Common myeloid progenitor, CD34-positive (primary cell): ENCODE data around the gene CSK.

ENCODE experiments used
- CTCF ChIA-PET: fragments of 350-600 bp; sonication (Branson Sonifier 250); formaldehyde crosslinking; loops from one replicate; lab custom pipeline; 2021; ENCODE audit warnings: antibody characterized with exemption; lab: Charles Lee
- POLR2A ChIA-PET: fragments of 350-600 bp; sonication (Branson Sonifier 250); formaldehyde crosslinking; loops from one replicate; lab custom pipeline; 2021; ENCODE audit warnings: antibody characterized with exemption; lab: Charles Lee
- DNase-seq, 3 donors: peaks; one replicate each; pipeline versions ENCODE4 v3.0.0 to v3.0.0-alpha.2; 2013
- H3K27ac ChIP-seq, 2 experiments: 1 replicate in 1 of 2; 2 replicates in 1 of 2; pipeline ENCODE4 v1.7.0; 2013; ENCODE audit warnings: inconsistent platforms in 2 of 2, low read length in 2 of 2, mild to moderate bottlenecking in 2 of 2, low read depth in 1 of 2, moderate library complexity in 1 of 2; ENCODE audit not compliant: severe bottlenecking in 2 of 2, insufficient read depth in 1 of 2, poor library complexity in 1 of 2
- H3K27me3 ChIP-seq, 5 experiments: replicated peaks in 2 of 5; 1 replicate in 3 of 5; 2 replicates in 2 of 5; pipeline versions ENCODE4 v1.6.1 to v1.7.0; 2013; ENCODE audit warnings: low read length in 4 of 5, mild to moderate bottlenecking in 2 of 5, moderate library complexity in 2 of 5, inconsistent platforms in 1 of 5; ENCODE audit not compliant: insufficient read depth in 5 of 5, control insufficient read depth in 4 of 5
- H3K36me3 ChIP-seq, 4 experiments: 1 replicate in 2 of 4; 2 replicates in 2 of 4; pipeline versions ENCODE4 v1.6.1 to v1.7.0; 2013; ENCODE audit warnings: low read length in 3 of 4, control low read depth in 1 of 4, mild to moderate bottlenecking in 1 of 4; ENCODE audit not compliant: control insufficient read depth in 4 of 4, insufficient read depth in 4 of 4
- H3K4me1 ChIP-seq, 4 experiments: 1 replicate in 3 of 4; 2 replicates in 1 of 4; pipeline versions ENCODE4 v1.6.1 to v1.7.1; 2013; ENCODE audit warnings: low read length in 3 of 4, mild to moderate bottlenecking in 3 of 4, control low read depth in 1 of 4, inconsistent platforms in 1 of 4, moderate library complexity in 1 of 4; ENCODE audit not compliant: control insufficient read depth in 4 of 4, insufficient read depth in 4 of 4; ENCODE audit errors: control extremely low read depth in 1 of 4
- H3K4me3 ChIP-seq, 7 experiments: 1 replicate in 4 of 7; 2 replicates in 3 of 7; pipeline versions ENCODE4 v1.5.1 to v1.7.0; 2013; ENCODE audit warnings: mild to moderate bottlenecking in 7 of 7, low read length in 6 of 7, moderate library complexity in 6 of 7, inconsistent platforms in 2 of 7, low read depth in 2 of 7, control low read depth in 1 of 7; ENCODE audit not compliant: insufficient read depth in 4 of 7, control insufficient read depth in 1 of 7; ENCODE audit errors: extremely low read depth in 1 of 7
- H3K9me3 ChIP-seq, 5 experiments: 1 replicate in 4 of 5; 2 replicates in 1 of 5; pipeline versions ENCODE4 v1.6.1 to v1.7.1; 2013; ENCODE audit warnings: low read length in 4 of 5, mild to moderate bottlenecking in 2 of 5, inconsistent platforms in 1 of 5, low read depth in 1 of 5, moderate library complexity in 1 of 5; ENCODE audit not compliant: control insufficient read depth in 4 of 5, insufficient read depth in 2 of 5; ENCODE audit errors: control extremely low read depth in 1 of 5
- WGBS: methylation state at CpG from one replicate; pipeline ENCODE4 v1.1.5; 2013; ENCODE audit not compliant: insufficient coverage; 5-methylcytosine and 5-hydroxymethylcytosine counted together

CSK gene

DNA sequence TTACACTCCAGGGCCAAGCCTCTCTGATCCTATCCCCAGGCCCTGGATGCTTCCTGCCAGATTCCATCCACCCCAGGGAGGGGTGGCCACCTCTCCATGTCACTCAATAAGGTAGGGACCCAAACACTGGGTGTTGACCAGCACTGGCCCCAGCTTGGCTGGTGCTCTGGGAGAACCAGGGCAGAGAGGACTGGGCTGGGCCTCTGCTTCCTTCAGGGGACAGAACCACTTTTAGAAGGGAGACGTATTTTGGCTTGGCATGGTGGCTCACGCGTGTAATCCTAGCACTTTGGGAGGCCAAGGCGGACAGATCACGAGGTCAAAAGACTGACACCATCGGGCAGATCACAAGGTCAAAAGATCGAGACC lies 39.9 kb downstream of the CSK start:
- H3K9me3 ChIP-seq: no peaks in the 10 kb centered on the region
- H3K27ac ChIP-seq: no peak overlapping the region
- no peak overlapping the region for H3K4me3 ChIP-seq
- H3K4me1 ChIP-seq: peaks cover 0 to 10% (median 8%) of the 10 kb centered on the region in 4 experiments
- H3K36me3 ChIP-seq: no peaks in the 10 kb centered on the region
- WGBS: 100% methylated on average over 5 of the region's 7 CpGs
- ChIA-PET POLR2A (no interaction called here), CTCF (interaction anchor here (0.9 to 2.0 kb wide), 6 partner anchors 9 to 159 kb away, joined by 3 to 7 read pairs (median 4); no protein-coding TSS in a partner anchor)
- peaks cover 0 to 8% (median 3%) of the 10 kb centered on the region in 5 experiments for H3K27me3 ChIP-seq
- no peak for DNase-seq

DNA sequence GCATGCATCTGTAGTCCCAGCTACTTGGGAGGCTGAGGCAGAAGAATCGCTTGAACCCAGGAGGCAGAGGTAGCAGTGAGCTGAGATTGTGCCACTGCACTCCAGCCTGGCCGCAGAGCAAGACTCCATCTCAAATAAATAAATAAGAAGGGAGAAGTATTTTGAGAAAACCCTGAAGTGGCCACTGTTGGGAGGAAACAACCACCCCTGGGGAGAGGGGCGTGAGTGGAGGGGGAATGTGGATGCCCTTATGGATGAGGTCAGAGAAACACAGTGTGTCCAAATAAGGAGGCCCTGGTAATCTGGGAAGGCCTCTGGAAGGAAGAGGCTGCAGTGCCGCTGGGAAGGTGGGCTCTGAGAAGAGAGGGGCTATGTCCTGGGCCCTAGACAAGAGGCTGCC lies 40.4 kb downstream of the CSK start:
- no peaks in the 10 kb centered on the region for H3K36me3 ChIP-seq
- H3K27me3 ChIP-seq: peaks cover 0 to 13% (median 5%) of the 10 kb centered on the region in 5 experiments
- peaks cover 0 to 12% (median 8%) of the 10 kb centered on the region in 4 experiments for H3K4me1 ChIP-seq
- H3K27ac ChIP-seq: no peak overlapping the region
- ChIA-PET POLR2A (no interaction called here), CTCF (interaction anchor here (1.0 to 1.6 kb wide), 3 partner anchors 20 to 159 kb away, joined by 3 to 4 read pairs (median 3); no protein-coding TSS in a partner anchor)
- WGBS: 90% methylated on average over 3 of the region's 4 CpGs
- H3K9me3 ChIP-seq: no peaks in the 10 kb centered on the region
- no peak for DNase-seq
- no peak overlapping the region for H3K4me3 ChIP-seq

DNA sequence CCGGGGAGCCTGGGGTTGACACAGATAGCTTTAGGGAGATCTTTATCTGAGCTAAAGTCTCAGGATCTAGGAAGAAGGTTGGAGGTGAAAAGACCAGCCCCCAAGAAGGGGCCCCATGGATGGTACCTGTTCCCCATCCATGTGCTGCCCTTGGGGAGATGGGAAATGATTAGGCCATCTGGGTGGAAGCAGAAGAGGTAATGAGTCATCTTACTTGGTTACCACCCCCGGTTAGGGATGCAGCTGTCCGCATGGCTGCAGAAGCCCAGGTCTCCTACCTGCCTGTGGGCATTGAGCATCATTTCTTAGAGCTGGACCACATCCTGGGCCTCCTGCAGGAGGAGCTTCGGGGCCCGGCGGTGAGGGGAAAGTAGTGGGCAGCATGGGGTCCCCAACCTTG lies 41.4 kb downstream of the CSK start:
- 92% methylated on average over 3 of the region's 6 CpGs for WGBS
- no peak overlapping the region for H3K27ac ChIP-seq
- CTCF ChIA-PET: interaction anchor here (1.0 to 1.6 kb wide), 5 partner anchors 16 to 124 kb away, joined by 3 to 4 read pairs (median 3); no protein-coding TSS in a partner anchor
- no peaks in the 10 kb centered on the region for H3K9me3 ChIP-seq
- H3K4me3 ChIP-seq: no peak overlapping the region
- peaks cover 0 to 12% (median 8%) of the 10 kb centered on the region in 4 experiments for H3K4me1 ChIP-seq
- peak in 1 of 3 donors; percentile 17 for DNase-seq
- H3K36me3 ChIP-seq: no peaks in the 10 kb centered on the region
- peaks cover 0 to 24% (median 9%) of the 10 kb centered on the region in 5 experiments for H3K27me3 ChIP-seq
- POLR2A ChIA-PET: no interaction called here

DNA sequence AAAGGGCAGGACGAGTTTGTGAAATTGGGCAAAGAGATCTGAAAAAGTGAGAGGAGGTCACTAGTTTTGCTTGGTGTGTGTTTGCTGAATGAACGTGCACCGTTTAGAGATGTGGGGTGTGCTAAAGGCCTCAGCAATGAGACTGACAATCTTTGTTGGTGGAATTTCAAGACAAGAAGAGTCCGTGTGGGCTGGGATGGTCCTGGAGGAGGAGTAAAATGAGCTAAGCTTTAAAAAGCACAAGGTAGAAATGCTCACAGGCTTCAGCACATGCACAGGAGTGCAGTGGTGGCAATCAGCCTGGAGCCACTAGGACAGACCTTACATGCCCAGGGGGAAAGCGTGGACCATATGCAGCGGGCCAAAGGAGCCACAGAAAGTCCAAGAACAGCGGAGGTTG lies 43.1 kb downstream of the CSK start:
- H3K27me3 ChIP-seq: peaks cover 0 to 29% (median 9%) of the 10 kb centered on the region in 5 experiments
- DNase-seq: no peak
- H3K9me3 ChIP-seq: no peaks in the 10 kb centered on the region
- H3K36me3 ChIP-seq: no peaks in the 10 kb centered on the region
- ChIA-PET CTCF (interaction anchor here (1.1 to 1.5 kb wide), 3 partner anchors 8 to 77 kb away, joined by 4 to 5 read pairs (median 4); no protein-coding TSS in a partner anchor), POLR2A (no interaction called here)
- H3K4me1 ChIP-seq: peaks cover 0 to 7% (median 3%) of the 10 kb centered on the region in 4 experiments
- 93% methylated on average over 7 of the region's 7 CpGs for WGBS
- no peak overlapping the region for H3K4me3 ChIP-seq
- no peak overlapping the region for H3K27ac ChIP-seq

DNA sequence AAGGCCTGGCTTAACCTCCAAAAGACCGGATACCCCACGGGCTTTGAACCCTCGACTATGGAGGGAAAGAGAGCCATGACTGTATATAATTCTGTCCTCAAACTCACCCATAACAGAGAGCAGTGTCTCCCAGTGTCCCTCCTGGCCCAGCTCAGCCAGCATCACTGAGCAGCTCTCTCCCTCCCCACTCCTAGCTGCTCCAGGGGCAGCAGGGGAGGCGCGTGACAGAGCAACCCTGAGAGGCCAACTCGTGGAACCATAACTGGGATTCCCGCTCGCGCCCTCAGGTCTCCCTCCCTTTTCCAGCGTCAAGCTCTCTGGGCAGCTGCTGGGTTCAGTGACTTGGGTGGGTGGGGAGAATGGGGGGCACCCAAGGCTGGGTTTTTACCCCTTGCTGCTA lies 44.0 kb downstream of the CSK start:
- no peak for DNase-seq
- no peak overlapping the region for H3K27ac ChIP-seq
- H3K4me3 ChIP-seq: no peak overlapping the region
- peaks cover 0 to 7% (median 3%) of the 10 kb centered on the region in 4 experiments for H3K4me1 ChIP-seq
- POLR2A ChIA-PET: no interaction called here
- no peaks in the 10 kb centered on the region for H3K36me3 ChIP-seq
- peaks cover 0 to 29% (median 9%) of the 10 kb centered on the region in 5 experiments for H3K27me3 ChIP-seq
- WGBS: 80% methylated on average over 1 of the region's 10 CpGs
- CTCF ChIA-PET: interaction anchor here (0.7 to 1.1 kb wide), 4 partner anchors 9 to 17 kb away, joined by 3 to 4 read pairs (median 3); partner anchors contain the start of gene ULK3
- H3K9me3 ChIP-seq: no peaks in the 10 kb centered on the region

DNA sequence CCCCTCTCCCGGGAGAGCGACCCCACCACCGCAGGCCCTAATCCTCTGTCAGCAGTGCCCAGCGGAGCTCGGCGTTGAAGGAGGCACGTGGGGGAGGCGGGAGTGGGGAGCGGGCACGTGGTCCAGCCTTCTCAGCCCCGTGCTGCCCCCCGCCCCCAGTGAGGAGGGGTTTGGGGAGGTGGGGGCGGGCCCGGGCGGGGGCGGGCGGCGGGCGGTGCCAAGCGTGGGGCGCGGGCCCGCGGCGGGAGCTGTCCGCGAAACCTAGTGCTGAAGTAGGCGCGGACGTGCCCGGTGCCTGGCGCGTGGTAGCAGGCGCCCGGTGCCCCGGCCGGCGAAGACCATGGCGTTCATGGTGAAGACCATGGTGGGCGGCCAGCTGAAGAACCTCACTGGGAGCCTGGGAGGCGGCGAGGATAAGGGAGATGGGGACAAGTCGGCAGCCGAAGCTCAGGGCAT lies 44.5 kb downstream of the CSK start, which contains the start of gene CPLX3:
Gene CPLX3, plus strand, starts transcription at position 264 of the 456 bp plus-strand sequence. Its CDS starts 77 bp downstream, at position 341.
- ChIA-PET CTCF (interaction anchor here (0.9 to 1.1 kb wide), 3 partner anchors 9 to 16 kb away, joined by 3 to 4 read pairs (median 3); partner anchors contain the start of gene ULK3), POLR2A (no interaction called here)
- peak in 2 of 3 donors; percentile 65 to 69 for DNase-seq
- no peak within 1 kb of the TSS for H3K27ac ChIP-seq
- WGBS: 6% methylated on average over 24 of the region's 44 CpGs
- H3K4me3 ChIP-seq: no peak within 1 kb of the TSS
- H3K27me3 ChIP-seq: peaks cover 0 to 29% (median 9%) of the 10 kb centered on the region in 5 experiments
- H3K4me1 ChIP-seq: peaks cover 0 to 7% (median 3%) of the 10 kb centered on the region in 4 experiments
- H3K36me3 ChIP-seq: no peaks in the 10 kb centered on the region
- no peaks in the 10 kb centered on the region for H3K9me3 ChIP-seq

DNA sequence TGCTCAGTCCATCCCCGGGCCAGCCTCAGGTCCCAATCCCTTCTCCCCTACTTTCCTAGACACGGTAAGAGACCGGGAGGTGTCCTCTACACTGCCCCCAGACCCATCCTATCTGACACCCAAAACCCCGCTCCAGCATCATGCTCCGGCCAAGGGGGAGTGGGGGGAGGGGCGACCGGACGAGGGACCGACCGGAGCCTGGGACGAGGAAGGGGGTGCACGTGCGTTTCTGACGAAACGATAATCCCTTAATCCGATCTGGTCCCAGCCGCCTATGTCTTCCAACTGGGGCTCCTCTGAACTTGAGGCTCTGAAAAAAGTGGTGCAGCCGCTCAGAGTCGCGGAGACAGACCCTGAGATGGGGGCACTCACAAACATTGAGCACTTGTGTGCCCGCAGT lies 45.0 kb downstream of the CSK start:
- H3K27ac ChIP-seq: no peak overlapping the region
- peaks cover 0 to 7% (median 3%) of the 10 kb centered on the region in 4 experiments for H3K4me1 ChIP-seq
- ChIA-PET POLR2A (no interaction called here), CTCF (interaction anchor here (1.1 kb wide), 1 partner anchor 10 kb away, joined by 3 read pairs; no protein-coding TSS in a partner anchor)
- no peaks in the 10 kb centered on the region for H3K9me3 ChIP-seq
- 20% methylated on average over 18 of the region's 21 CpGs for WGBS
- no peak for DNase-seq
- no peak overlapping the region for H3K4me3 ChIP-seq
- H3K27me3 ChIP-seq: peaks cover 0 to 29% (median 9%) of the 10 kb centered on the region in 5 experiments
- no peaks in the 10 kb centered on the region for H3K36me3 ChIP-seq
